IMR-90 (cell line): ENCODE data around the gene YPEL2. TPM values are rescaled to one million over a fixed set of nuclear protein-coding genes. Genes with fewer than 3 reads are reported as not detected.

Experiments used
- ATAC-seq: fragments of 200-7000 bp; cut with Tn5 transposase; 2 replicates; pipeline ENCODE4 v1.9.1; 2020; ENCODE audit warnings: low read depth, mild to moderate bottlenecking, moderate library complexity
- BruUV-seq: library from RNA; stranded (reverse); fragments of 400-500 nt; replicated peaks from 2 replicates; lab custom pipeline; 2021; lab: Mats Ljungman, UMichigan
- CTCF ChIA-PET: fragments of 300-600 bp; formaldehyde crosslinking; extraction: SDS; loops from one replicate; lab custom pipeline; 2021; ENCODE audit warnings: antibody characterized with exemption; lab: Yijun Ruan, JAX
- POLR2A ChIA-PET: fragments of 300-600 bp; sonication (Branson Sonifier 250); formaldehyde crosslinking; loops from one replicate; lab custom pipeline; 2022; ENCODE audit warnings: antibody characterized with exemption; ENCODE audit not compliant: unreplicated experiment; lab: Charles Lee
- DNase-seq: peaks from one replicate; pipeline ENCODE4 v3.0.0; 2013
- H2AFZ ChIP-seq: replicated peaks from 2 replicates; pipeline ENCODE3; 2013; ENCODE audit warnings: low read length, mild to moderate bottlenecking; ENCODE audit not compliant: poor library complexity
- H2AK5ac ChIP-seq: 2 replicates; pipeline ENCODE4 v1.6.1; 2013; ENCODE audit warnings: low read depth, low read length, inconsistent platforms
- H2AK9ac ChIP-seq: replicated peaks from 2 replicates; pipeline ENCODE3; 2013; ENCODE audit warnings: mild to moderate bottlenecking, low read depth, low read length, moderate library complexity; ENCODE audit not compliant: poor library complexity
- H2BK120ac ChIP-seq: 2 replicates; pipeline ENCODE4 v1.6.1; 2013; ENCODE audit warnings: low read depth, low read length, inconsistent platforms
- H2BK15ac ChIP-seq: 3 replicates; pipeline ENCODE4 v1.6.1; 2013; ENCODE audit warnings: low read depth, low read length, inconsistent platforms
- H2BK20ac ChIP-seq: 2 replicates; pipeline ENCODE4 v1.6.1; 2013; ENCODE audit warnings: low read depth, mild to moderate bottlenecking, inconsistent platforms, low read length, moderate library complexity
- H2BK5ac ChIP-seq: 2 replicates; pipeline ENCODE4 v1.6.1; 2013; ENCODE audit warnings: mild to moderate bottlenecking, low read depth, low read length, inconsistent platforms; ENCODE audit not compliant: poor library complexity, severe bottlenecking
- H3K14ac ChIP-seq: replicated peaks from 2 replicates; pipeline ENCODE4 v1.6.1; 2013; ENCODE audit warnings: low read depth, low read length, inconsistent platforms
- H3K18ac ChIP-seq: 2 replicates; pipeline ENCODE4 v1.6.1; 2013; ENCODE audit warnings: low read depth, low read length, control low read depth
- H3K23ac ChIP-seq: 2 replicates; pipeline ENCODE4 v1.6.1; 2013; ENCODE audit warnings: low read depth, low read length, inconsistent platforms
- H3K27ac ChIP-seq: 2 replicates; pipeline ENCODE4 v1.5.1; 2013; ENCODE audit warnings: mild to moderate bottlenecking, control low read depth, low read length; ENCODE audit not compliant: insufficient read depth
- H3K27me3 ChIP-seq: 2 replicates; pipeline ENCODE4 v1.6.1; 2013; ENCODE audit warnings: low read length; ENCODE audit not compliant: control insufficient read depth, insufficient read depth
- H3K36me3 ChIP-seq: 2 replicates; pipeline ENCODE4 v1.6.1; 2013; ENCODE audit warnings: low read length, mixed read lengths; ENCODE audit not compliant: control insufficient read depth, insufficient read depth
- H3K4ac ChIP-seq: 2 replicates; pipeline ENCODE4 v1.6.1; 2013; ENCODE audit warnings: low read depth, low read length, inconsistent platforms
- H3K4me1 ChIP-seq: 2 replicates; pipeline ENCODE4 v1.6.1; 2013; ENCODE audit warnings: low read length, mixed read lengths; ENCODE audit not compliant: control insufficient read depth, insufficient read depth
- H3K4me2 ChIP-seq: 2 replicates; pipeline ENCODE4 v1.6.1; 2013; ENCODE audit warnings: low read depth, mild to moderate bottlenecking, control low read depth, low read length, moderate library complexity
- H3K4me3 ChIP-seq: 2 replicates; pipeline ENCODE4 v1.5.1; 2013; ENCODE audit warnings: low read depth, mild to moderate bottlenecking, control low read depth, low read length, moderate library complexity; ENCODE audit not compliant: insufficient read depth
- H3K56ac ChIP-seq: 2 replicates; pipeline ENCODE4 v1.6.1; 2013; ENCODE audit warnings: low read length, inconsistent platforms; ENCODE audit not compliant: insufficient read depth; ENCODE audit errors: extremely low read depth
- H3K79me1 ChIP-seq, 2 experiments: 2 replicates each; pipeline ENCODE4 v1.6.1; 2013; ENCODE audit warnings: low read length in 2 of 2, inconsistent platforms in 1 of 2, low read depth in 1 of 2
- H3K9ac ChIP-seq: 2 replicates; pipeline ENCODE4 v1.6.1; 2013; ENCODE audit warnings: low read depth, low read length, control low read depth
- H3K9me1 ChIP-seq: 2 replicates; pipeline ENCODE4 v1.6.1; 2013; ENCODE audit warnings: low read length, inconsistent platforms; ENCODE audit not compliant: insufficient read depth
- H3K9me3 ChIP-seq: 2 replicates; pipeline ENCODE4 v1.6.1; 2013; ENCODE audit warnings: low read length; ENCODE audit not compliant: control insufficient read depth, insufficient read depth
- H4K20me1 ChIP-seq: 2 replicates; pipeline ENCODE4 v1.6.1; 2013; ENCODE audit warnings: low read length, inconsistent platforms; ENCODE audit not compliant: insufficient read depth
- H4K5ac ChIP-seq: 2 replicates; pipeline ENCODE4 v1.6.1; 2013; ENCODE audit warnings: mild to moderate bottlenecking, low read depth, low read length, control low read depth
- H4K8ac ChIP-seq, 2 experiments: 2 replicates each; pipeline ENCODE4 v1.6.1; 2013; ENCODE audit warnings: low read depth in 2 of 2, low read length in 2 of 2, control low read depth in 1 of 2, inconsistent platforms in 1 of 2
- H4K91ac ChIP-seq: 2 replicates; pipeline ENCODE4 v1.6.1; 2013; ENCODE audit warnings: low read depth, low read length, inconsistent platforms; ENCODE audit not compliant: insufficient read depth
- CEBPB ChIP-seq: IDR thresholded peaks from 2 replicates; pipeline ENCODE4 v1.6.1; 2012; ENCODE audit warnings: low read depth, low read length, improper control_type of control experiment
- CHD1 ChIP-seq: IDR thresholded peaks from 2 replicates; pipeline ENCODE4 v1.6.1; 2012; ENCODE audit warnings: low read depth, low read length, improper control_type of control experiment
- ELK1 ChIP-seq: fragments of 150-350 bp; IDR thresholded peaks from 2 replicates; pipeline ENCODE4 v1.6.1; 2016; ENCODE audit warnings: low read depth, mild to moderate bottlenecking, low read length, moderate library complexity, borderline replicate concordance
- FOS ChIP-seq: fragments of 150-350 bp; IDR thresholded peaks from 2 replicates; pipeline ENCODE4 v1.6.1; 2016; ENCODE audit warnings: low read depth, low read length
- MAFK ChIP-seq: IDR thresholded peaks from 2 replicates; pipeline ENCODE4 v1.6.1; 2012; ENCODE audit warnings: low read depth, low read length, improper control_type of control experiment
- MAZ ChIP-seq: IDR thresholded peaks from 2 replicates; pipeline ENCODE4 v1.6.1; 2012; ENCODE audit warnings: low read depth, mild to moderate bottlenecking, low read length, improper control_type of control experiment, moderate library complexity, borderline replicate concordance
- MXI1 ChIP-seq: IDR thresholded peaks from 2 replicates; pipeline ENCODE4 v1.6.1; 2012; ENCODE audit warnings: low read depth, mild to moderate bottlenecking, low read length, moderate library complexity, borderline replicate concordance
- NFE2L2 ChIP-seq: fragments of 150-350 bp; IDR thresholded peaks from 2 replicates; pipeline ENCODE4 v1.6.1; 2016; ENCODE audit warnings: low read depth, mild to moderate bottlenecking, low read length
- POLR2A ChIP-seq: IDR thresholded peaks from 2 replicates; pipeline ENCODE4 v1.6.1; 2012; ENCODE audit warnings: mild to moderate bottlenecking, low read depth, low read length
- RAD21 ChIP-seq: IDR thresholded peaks from 2 replicates; pipeline ENCODE4 v1.6.1; 2012; ENCODE audit warnings: low read length, improper control_type of control experiment
- RCOR1 ChIP-seq: IDR thresholded peaks from 2 replicates; pipeline ENCODE4 v1.6.1; 2012; ENCODE audit warnings: mild to moderate bottlenecking, low read length, improper control_type of control experiment; ENCODE audit not compliant: insufficient replicate concordance
- RFX5 ChIP-seq: IDR thresholded peaks from 2 replicates; pipeline ENCODE4 v1.8.0; 2012; ENCODE audit warnings: low read depth, mild to moderate bottlenecking, low read length, moderate library complexity
- SMC3 ChIP-seq: fragments of 150-350 bp; IDR thresholded peaks from 2 replicates; pipeline ENCODE4 v1.6.1; 2016; ENCODE audit warnings: low read depth, mild to moderate bottlenecking, antibody characterized with exemption, low read length, moderate library complexity
- USF2 ChIP-seq: fragments of 150-350 bp; IDR thresholded peaks from 2 replicates; pipeline ENCODE4 v1.6.1; 2017; ENCODE audit warnings: mild to moderate bottlenecking, antibody characterized with exemption, low read length, low read depth
- WGBS, 2 experiments: methylation state at CpG; one replicate each; pipeline versions ENCODE4 v1.1.5 to v1.1.7; 2013; ENCODE audit warnings: missing lambda C conversion rate in 2 of 2; ENCODE audit not compliant: insufficient read length in 1 of 2; ENCODE audit errors: extremely low coverage in 2 of 2; 5-methylcytosine and 5-hydroxymethylcytosine counted together
- dilution Hi-C: fragments of 300-500 bp; cut with HindIII; formaldehyde crosslinking; loops from one replicate; pipeline ENCODE4 v1.14.3; 2018; ENCODE audit warnings: low sequenced_read_pairs; ENCODE audit not compliant: unreplicated experiment
- in situ Hi-C: fragments of 300-500 bp; cut with MboI; formaldehyde crosslinking; loops from 3 replicates; pipeline ENCODE4 v1.14.3; 2019; ENCODE audit warnings: low sequenced_read_pairs, inconsistent platforms, mixed read lengths
- intact Hi-C: fragments of 100-400 bp; cut with micrococcal nuclease; formaldehyde crosslinking; loops from 2 replicates; pipeline ENCODE4 v1.10.0; 2022
- polyA plus RNA-seq, 3 experiments: library from polyadenylated mRNA; depleted of rRNA; stranded (reverse); fragments of >200 nt; gene quantifications; 2 replicates each; pipeline ENCODE4 v1.2.3, GENCODE V29; 2012; ENCODE audit warnings: low replicate concordance in 1 of 3
- total RNA-seq: library from RNA; depleted of rRNA; stranded (reverse); fragments of >200 nt; gene quantifications from 2 replicates; pipeline ENCODE4 v1.2.3, GENCODE V29; 2012

YPEL2 gene
- total and polyA plus RNA-seq, 2 of the 4 experiments (the other 2 are of a cell fraction), result 2.3 to 3.4 TPM

GRCh38 chr17:59299400-59300092 lies 31.9 kb upstream of the YPEL2 start:
- Histone ChIP-seq H2BK15ac (no peak overlapping the region), H3K4ac (no peak overlapping the region), H4K8ac (no peak overlapping the region), H3K18ac (no peak overlapping the region), H2AK5ac (no peak overlapping the region), H3K4me3 (no peak overlapping the region), H2AFZ (no peak overlapping the region), H3K79me1 (no peaks in the 10 kb centered on the region), H4K5ac (no peak overlapping the region), H4K20me1 (no peaks in the 10 kb centered on the region), H3K4me1 (no peaks in the 10 kb centered on the region), H4K91ac (no peak overlapping the region), H3K56ac (no peak overlapping the region), H3K9ac (no peak overlapping the region), H2BK5ac (no peak overlapping the region), H2BK20ac (no peak overlapping the region), H3K9me1 (no peaks in the 10 kb centered on the region), H3K9me3 (no peaks in the 10 kb centered on the region), H3K23ac (no peak overlapping the region), H3K14ac (no peak overlapping the region), H3K36me3 (no peaks in the 10 kb centered on the region), H2BK120ac (no peak overlapping the region), H3K27ac (no peak overlapping the region), H2AK9ac (no peak overlapping the region), H3K27me3 (no peaks in the 10 kb centered on the region; the same call in 1 of the 2 replicates), H3K4me2 (no peak overlapping the region)
- CTCF ChIA-PET, result interaction anchor here (1.0 kb wide), 1 partner anchor 261 kb away, joined by 3 read pairs; no protein-coding TSS in a partner anchor
- ATAC-seq, result no peak
- no CpG with 5 or more reads among the region's 2 CpGs for WGBS, 2 experiments
- TF ChIP-seq CHD1 (no peak), FOS (no peak), SMC3 (no peak), ELK1 (no peak), NFE2L2 (no peak), MAZ (no peak), RFX5 (no peak), MAFK (no peak), MXI1 (no peak), RCOR1 (no peak), USF2 (no peak), CEBPB (no peak), POLR2A (no peak), RAD21 (no peak)
- dilution Hi-C loops (no loop called here), intact Hi-C loops (no loop called here), in situ Hi-C loops (no loop called here)
- no peak for DNase-seq
- no TSS peak for BruUV-seq
- POLR2A ChIA-PET, result no interaction called here
